Measurements from ENCODE around the gene PPFIA2. TPM values are rescaled to one million over a fixed set of nuclear protein-coding genes. Genes with fewer than 3 reads are reported as not detected.

Gene PPFIA2
- polyA plus RNA-seq, 3 donors: not detected

DNA sequence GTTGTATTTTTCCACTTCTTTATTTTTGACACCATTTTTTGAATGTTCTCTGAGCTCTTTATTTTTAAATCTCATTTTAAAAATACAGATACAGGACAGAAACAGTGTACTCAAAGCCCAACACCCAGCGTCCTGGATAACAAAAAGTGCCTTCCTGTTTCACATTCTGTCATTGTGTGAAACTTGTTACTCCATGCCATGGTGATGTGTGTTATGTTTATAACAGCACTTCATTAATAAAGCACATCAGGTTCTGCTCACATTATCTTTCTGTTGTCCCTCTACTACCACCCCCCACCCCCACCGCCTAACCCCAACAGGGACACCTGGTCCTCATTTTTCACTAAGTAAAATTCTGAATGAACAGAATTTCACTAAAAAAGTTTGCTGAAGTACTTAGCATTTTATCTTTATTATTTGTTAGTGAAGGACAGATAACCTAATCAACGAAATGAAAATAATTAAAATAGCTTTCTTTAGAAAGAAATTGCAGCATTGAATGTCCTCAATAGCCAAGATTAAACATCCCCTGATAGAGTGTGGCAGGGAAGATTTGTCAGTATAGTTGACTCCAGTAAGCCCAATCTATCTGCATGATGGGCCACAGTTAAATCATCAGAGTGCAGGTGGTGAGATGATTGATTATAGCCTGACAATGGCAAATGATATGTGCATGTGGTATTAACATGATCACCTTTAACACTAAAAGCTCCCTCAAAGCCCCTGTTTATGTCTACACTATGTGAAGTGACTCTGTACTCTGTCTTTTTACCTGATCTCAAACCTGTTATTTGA is 527.4 kb downstream of the PPFIA2 start:
- intact Hi-C loops (cut with micrococcal nuclease): no loop called here
- Mint-ChIP-seq H3K27ac (no peak overlapping the region), H3K27me3 (ENCODE audit: low read depth in 3 of 3) (peaks cover 0 to 2% (median 0%) of the 10 kb centered on the region in 3 donors), H3K4me3 (no peak overlapping the region), H3K9me3 (no peaks in the 10 kb centered on the region), H3K4me1 (no peaks in the 10 kb centered on the region), H3K36me3 (no peaks in the 10 kb centered on the region)
- Histone ChIP-seq H3K4me2 (replicated peaks; ENCODE audit: extremely low read depth, low read length, poor library complexity, severe bottlenecking) (no peak overlapping the region), H3K9ac (ENCODE audit: insufficient read depth, low read length, poor library complexity, severe bottlenecking) (no peak overlapping the region), H3K4me1 (ENCODE audit: control insufficient read depth in 1 of 2, insufficient read depth in 2 of 2, low read length in 2 of 2) (no peaks in the 10 kb centered on the region), H4K20me1 (ENCODE audit: insufficient read depth, low read length) (no peaks in the 10 kb centered on the region), H3K9me3 (replicated peaks in 1 of 2; ENCODE audit: control insufficient read depth in 1 of 2, insufficient read depth in 1 of 2, low read length in 2 of 2) (no peaks in the 10 kb centered on the region), H3K79me2 (ENCODE audit: insufficient read depth, low read length) (no peaks in the 10 kb centered on the region), H3K36me3 (replicated peaks in 1 of 2; ENCODE audit: control insufficient read depth in 1 of 2, insufficient read depth in 2 of 2, low read length in 2 of 2) (no peaks in the 10 kb centered on the region), H3K27me3 (ENCODE audit: control insufficient read depth in 2 of 2, insufficient read depth in 2 of 2, low read length in 2 of 2) (no peaks in the 10 kb centered on the region), H2AFZ (ENCODE audit: insufficient read depth, low read depth, low read length, poor library complexity, severe bottlenecking) (no peak overlapping the region), H3K4me3 (replicated peaks in 1 of 3; ENCODE audit: low read depth in 2 of 3, low read length in 3 of 3) (no peak overlapping the region), H3K27ac (ENCODE audit: low read depth in 1 of 2, low read length in 2 of 2) (no peak overlapping the region)
- DNase-seq: no peak
- no CpG with 5 or more reads among the region's 3 CpGs for WGBS (ENCODE audit: insufficient coverage)
- TF ChIP-seq, protein P1, sequence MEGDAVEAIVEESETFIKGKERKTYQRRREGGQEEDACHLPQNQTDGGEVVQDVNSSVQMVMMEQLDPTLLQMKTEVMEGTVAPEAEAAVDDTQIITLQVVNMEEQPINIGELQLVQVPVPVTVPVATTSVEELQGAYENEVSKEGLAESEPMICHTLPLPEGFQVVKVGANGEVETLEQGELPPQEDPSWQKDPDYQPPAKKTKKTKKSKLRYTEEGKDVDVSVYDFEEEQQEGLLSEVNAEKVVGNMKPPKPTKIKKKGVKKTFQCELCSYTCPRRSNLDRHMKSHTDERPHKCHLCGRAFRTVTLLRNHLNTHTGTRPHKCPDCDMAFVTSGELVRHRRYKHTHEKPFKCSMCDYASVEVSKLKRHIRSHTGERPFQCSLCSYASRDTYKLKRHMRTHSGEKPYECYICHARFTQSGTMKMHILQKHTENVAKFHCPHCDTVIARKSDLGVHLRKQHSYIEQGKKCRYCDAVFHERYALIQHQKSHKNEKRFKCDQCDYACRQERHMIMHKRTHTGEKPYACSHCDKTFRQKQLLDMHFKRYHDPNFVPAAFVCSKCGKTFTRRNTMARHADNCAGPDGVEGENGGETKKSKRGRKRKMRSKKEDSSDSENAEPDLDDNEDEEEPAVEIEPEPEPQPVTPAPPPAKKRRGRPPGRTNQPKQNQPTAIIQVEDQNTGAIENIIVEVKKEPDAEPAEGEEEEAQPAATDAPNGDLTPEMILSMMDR (IDR thresholded peaks at IDR 0.05): no peak

DNA sequence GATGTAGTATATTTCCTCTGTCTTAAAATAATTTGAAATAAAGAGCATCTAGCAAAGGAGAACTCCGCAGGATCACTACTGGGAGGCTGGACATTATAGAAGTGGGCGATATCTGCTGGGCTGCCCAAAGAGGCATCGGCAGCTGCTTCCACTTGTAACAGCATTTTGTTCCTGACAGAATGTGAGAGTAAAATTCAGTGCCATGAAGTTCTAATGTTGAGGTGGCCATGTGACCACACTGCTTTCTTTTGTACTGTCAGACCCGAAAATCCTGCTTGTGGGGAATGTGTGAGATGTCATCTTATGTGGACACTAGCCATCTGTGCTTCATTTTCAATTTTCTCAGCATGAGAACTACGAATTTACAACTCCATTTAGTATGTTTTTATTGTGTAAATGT is 529.4 kb downstream of the PPFIA2 start:
- Histone ChIP-seq H3K4me2 (replicated peaks; ENCODE audit: extremely low read depth, low read length, poor library complexity, severe bottlenecking) (no peak overlapping the region), H2AFZ (ENCODE audit: insufficient read depth, low read depth, low read length, poor library complexity, severe bottlenecking) (no peak overlapping the region), H4K20me1 (ENCODE audit: insufficient read depth, low read length) (no peaks in the 10 kb centered on the region), H3K79me2 (ENCODE audit: insufficient read depth, low read length) (no peaks in the 10 kb centered on the region), H3K9ac (ENCODE audit: insufficient read depth, low read length, poor library complexity, severe bottlenecking) (no peak overlapping the region), H3K9me3 (replicated peaks in 1 of 2; ENCODE audit: control insufficient read depth in 1 of 2, insufficient read depth in 1 of 2, low read length in 2 of 2) (no peaks in the 10 kb centered on the region), H3K4me3 (replicated peaks in 1 of 3; ENCODE audit: low read depth in 2 of 3, low read length in 3 of 3) (no peak overlapping the region), H3K27ac (ENCODE audit: low read depth in 1 of 2, low read length in 2 of 2) (no peak overlapping the region), H3K4me1 (ENCODE audit: control insufficient read depth in 1 of 2, insufficient read depth in 2 of 2, low read length in 2 of 2) (no peaks in the 10 kb centered on the region), H3K27me3 (ENCODE audit: control insufficient read depth in 2 of 2, insufficient read depth in 2 of 2, low read length in 2 of 2) (no peaks in the 10 kb centered on the region), H3K36me3 (replicated peaks in 1 of 2; ENCODE audit: control insufficient read depth in 1 of 2, insufficient read depth in 2 of 2, low read length in 2 of 2) (no peaks in the 10 kb centered on the region)
- no peak overlapping the region for H3K4me3 Mint-ChIP-seq
- no peaks in the 10 kb centered on the region for H3K4me1 Mint-ChIP-seq
- H3K27me3 Mint-ChIP-seq (ENCODE audit: low read depth in 3 of 3): peaks cover 0 to 2% (median 0%) of the 10 kb centered on the region in 3 donors
- intact Hi-C loops (cut with micrococcal nuclease): no loop called here
- H3K27ac Mint-ChIP-seq: no peak overlapping the region
- no peaks in the 10 kb centered on the region for H3K36me3 Mint-ChIP-seq
- TF ChIP-seq, protein P1 (IDR thresholded peaks at IDR 0.05): no peak
- WGBS (ENCODE audit: insufficient coverage): 100% methylated on average over 2 of the region's 5 CpGs
- H3K9me3 Mint-ChIP-seq: no peaks in the 10 kb centered on the region
- DNase-seq: no peak

All from CD14-positive monocyte (primary cell).